Esophagus muscularis mucosa (tissue), 4 donors: ENCODE results near the gene LSM4.

Experiments used
- EP300 ChIP-seq: sonication (generic); formaldehyde crosslinking; IDR thresholded peaks from one replicate; pipeline ENCODE4 v1.6.1; 2017; ENCODE audit warnings: antibody characterized with exemption
- POLR2A ChIP-seq: fragments of 450-650 bp; IDR thresholded peaks from one replicate; pipeline ENCODE4 v1.6.1; 2017; ENCODE audit warnings: antibody characterized with exemption, moderate library complexity, mild to moderate bottlenecking, low read depth
- POLR2AphosphoS5 ChIP-seq, 2 donors: sonication (generic); formaldehyde crosslinking; IDR thresholded peaks; one replicate each; pipeline ENCODE4 v1.6.1; 2017; ENCODE audit warnings: antibody characterized with exemption in 2 of 2
- TF ChIP-seq, protein P1 (sequence below), 3 experiments: fragments of 200-600 bp in 2 of 3; fragments of 450-650 bp in 1 of 3; sonication (generic) in 2 of 3; IDR thresholded peaks; one replicate each; pipeline ENCODE4 v1.5.1; 2017 to 2019; ENCODE audit warnings: antibody characterized with exemption in 3 of 3, mild to moderate bottlenecking in 2 of 3, moderate library complexity in 1 of 3

DNA sequence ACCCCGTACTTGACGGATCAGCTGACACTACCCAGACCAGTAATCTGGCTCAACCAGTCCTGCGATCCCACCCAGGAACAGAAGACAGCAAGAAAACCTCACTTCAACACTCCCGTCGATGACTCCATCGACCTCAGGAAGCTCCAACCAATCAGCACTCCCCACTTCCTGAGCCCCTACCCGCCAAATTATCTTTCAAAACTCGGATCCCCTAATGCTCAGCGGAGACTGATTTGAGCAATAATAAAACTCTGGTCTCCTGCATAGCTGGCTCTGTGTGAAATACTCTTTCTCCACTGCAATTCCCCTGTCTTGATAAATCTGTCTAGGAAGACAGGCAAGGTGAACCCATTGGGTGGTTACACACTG, 1.2 kb downstream of the LSM4 start:
- TF ChIP-seq POLR2A, result no peak
- TF ChIP-seq, protein P1, sequence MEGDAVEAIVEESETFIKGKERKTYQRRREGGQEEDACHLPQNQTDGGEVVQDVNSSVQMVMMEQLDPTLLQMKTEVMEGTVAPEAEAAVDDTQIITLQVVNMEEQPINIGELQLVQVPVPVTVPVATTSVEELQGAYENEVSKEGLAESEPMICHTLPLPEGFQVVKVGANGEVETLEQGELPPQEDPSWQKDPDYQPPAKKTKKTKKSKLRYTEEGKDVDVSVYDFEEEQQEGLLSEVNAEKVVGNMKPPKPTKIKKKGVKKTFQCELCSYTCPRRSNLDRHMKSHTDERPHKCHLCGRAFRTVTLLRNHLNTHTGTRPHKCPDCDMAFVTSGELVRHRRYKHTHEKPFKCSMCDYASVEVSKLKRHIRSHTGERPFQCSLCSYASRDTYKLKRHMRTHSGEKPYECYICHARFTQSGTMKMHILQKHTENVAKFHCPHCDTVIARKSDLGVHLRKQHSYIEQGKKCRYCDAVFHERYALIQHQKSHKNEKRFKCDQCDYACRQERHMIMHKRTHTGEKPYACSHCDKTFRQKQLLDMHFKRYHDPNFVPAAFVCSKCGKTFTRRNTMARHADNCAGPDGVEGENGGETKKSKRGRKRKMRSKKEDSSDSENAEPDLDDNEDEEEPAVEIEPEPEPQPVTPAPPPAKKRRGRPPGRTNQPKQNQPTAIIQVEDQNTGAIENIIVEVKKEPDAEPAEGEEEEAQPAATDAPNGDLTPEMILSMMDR (IDR thresholded peaks at IDR 0.05), result no peak
- TF ChIP-seq POLR2AphosphoS5 (IDR thresholded peaks at IDR 0.05), result no peak
- TF ChIP-seq EP300, result no peak
